ENCODE data around the gene MPDZ.

Gene MPDZ

GRCh38 chr9:13279284-13280141 is at the start of gene MPDZ:
Gene MPDZ (minus strand): TSS chr9:13279692. CDS start chr9:13250315, 29,377 bp downstream.
- H3K4me3 ChIP-seq (ENCODE audit: low read depth, low read length) = peak within 1 kb of the TSS; percentile 70
- DNase-seq (ENCODE audit: low read depth) = peak; percentile 13
- TF ChIP-seq CTCF (IDR thresholded peaks at IDR 0.05; ENCODE audit: low read depth, low read length, missing control alignments) = no peak
- in situ Hi-C loops (cut with HindIII; ENCODE audit: low sequenced_read_pairs) = no loop called here

GRCh38 chr9:13324988-13325387 is 45.5 kb upstream of the MPDZ start:
- no peak overlapping the region for H3K4me3 ChIP-seq (ENCODE audit: low read depth, low read length)
- in situ Hi-C loops (cut with HindIII; ENCODE audit: low sequenced_read_pairs) = no loop called here
- DNase-seq (ENCODE audit: low read depth) = no peak
- TF ChIP-seq CTCF (IDR thresholded peaks at IDR 0.05; ENCODE audit: low read depth, low read length, missing control alignments) = no peak

GRCh38 chr9:13322828-13323550 is 43.5 kb upstream of the MPDZ start:
- H3K4me3 ChIP-seq (ENCODE audit: low read depth, low read length) = no peak overlapping the region
- in situ Hi-C loops (cut with HindIII; ENCODE audit: low sequenced_read_pairs) = no loop called here
- DNase-seq (ENCODE audit: low read depth) = no peak
- no peak for TF ChIP-seq CTCF (IDR thresholded peaks at IDR 0.05; ENCODE audit: low read depth, low read length, missing control alignments)

- in situ Hi-C loops (cut with HindIII; ENCODE audit: low sequenced_read_pairs) = no loop called here
- DNase-seq (ENCODE audit: low read depth) = no peak
- no peak overlapping the region for H3K4me3 ChIP-seq (ENCODE audit: low read depth, low read length)
- no peak for TF ChIP-seq CTCF (IDR thresholded peaks at IDR 0.05; ENCODE audit: low read depth, low read length, missing control alignments)
These were observed 38.5 kb upstream of the MPDZ start for GRCh38 chr9:13318027-13318426.

GRCh38 chr9:13296972-13297371 is 17.5 kb upstream of the MPDZ start:
- no peak overlapping the region for H3K4me3 ChIP-seq (ENCODE audit: low read depth, low read length)
- no peak for DNase-seq (ENCODE audit: low read depth)
- in situ Hi-C loops (cut with HindIII; ENCODE audit: low sequenced_read_pairs) = no loop called here
- no peak for TF ChIP-seq CTCF (IDR thresholded peaks at IDR 0.05; ENCODE audit: low read depth, low read length, missing control alignments)

- no peak for TF ChIP-seq CTCF (IDR thresholded peaks at IDR 0.05; ENCODE audit: low read depth, low read length, missing control alignments)
- H3K4me3 ChIP-seq (ENCODE audit: low read depth, low read length) = no peak overlapping the region
- in situ Hi-C loops (cut with HindIII; ENCODE audit: low sequenced_read_pairs) = no loop called here
- DNase-seq (ENCODE audit: low read depth) = no peak
These were observed 16.1 kb upstream of the MPDZ start for GRCh38 chr9:13295556-13295955.

Data from astrocyte of the cerebellum (primary cell).